Measurements from ENCODE around the gene OR52N5. TPM values are rescaled to one million over a fixed set of nuclear protein-coding genes. Genes with fewer than 3 reads are reported as not detected.

Gene OR52N5
- polyA plus RNA-seq, 2 of the 4 experiments (the other 2 are of a cell fraction) = not detected

DNA sequence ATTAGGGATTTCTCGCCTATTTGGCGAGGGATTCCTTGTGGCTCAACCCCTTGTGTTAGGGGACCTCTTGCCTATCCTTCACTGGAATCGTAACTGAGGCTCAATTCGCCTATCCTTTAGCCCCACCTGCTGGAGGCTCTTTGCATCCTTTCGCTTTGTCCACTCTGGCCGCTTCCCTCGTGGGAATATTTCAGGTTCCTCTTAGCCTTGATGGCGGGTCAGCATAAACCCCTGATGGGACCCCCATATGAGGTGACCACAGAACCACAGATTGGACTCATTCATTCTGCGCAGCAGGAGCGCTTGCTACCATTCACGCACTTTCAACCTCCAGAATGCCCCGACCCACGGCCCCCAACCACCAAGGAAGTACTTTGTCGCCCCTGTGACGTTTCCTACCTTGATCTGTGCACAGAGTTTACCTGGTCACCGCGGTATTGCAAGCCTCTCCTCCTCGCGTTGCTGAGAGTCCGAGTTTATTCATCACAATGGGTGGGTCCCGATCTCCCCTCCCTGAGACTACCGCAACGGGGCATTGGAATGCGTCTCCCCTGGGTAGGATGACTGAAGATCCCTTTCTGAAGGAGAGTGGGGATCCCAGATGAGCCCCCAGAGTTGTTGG is 25.5 kb upstream of the OR52N5 start, which contains the start of gene OR52N2:
TSS of gene OR52N2 (plus strand) at position 425 of the 622 bp plus-strand sequence. CDS start 11,412 bp downstream, outside the sequence.
- Histone ChIP-seq H3K4me3 (peak within 1 kb of the TSS; percentile 45), H3K4me2 (peak within 1 kb of the TSS; percentile 92), H3K4me1 (no peaks in the 10 kb centered on the region), H3K27ac (peak within 1 kb of the TSS in 1 of 2 experiments; percentile 39; a peak in 3 of 6 replicates), H3K9me3 (no peaks in the 10 kb centered on the region)
- peak; percentile 20 to 70 for DNase-seq (ENCODE audit: low read depth in 1 of 2, low spot score in 1 of 2)
- ChIA-PET POLR2A (no interaction called here), CTCF (interaction anchor here (0.9 to 1.3 kb wide), 7 partner anchors 13 to 195 kb away, joined by 3 to 4 read pairs (median 3); partner anchors contain the start of genes OR52N5 and OR56B1)
- peak; percentile 98 to 99 for ATAC-seq
- TF ChIP-seq FOSB (CRISPR knock-in tag; IDR thresholded peaks at IDR 0.05) = no peak
- TF ChIP-seq RAD21 (conservative IDR thresholded peaks at IDR 0.05 in 1 of 2, IDR thresholded peaks at IDR 0.05 in 1 of 2) = peak; percentile 95 to 96
- TF ChIP-seq CTCF (IDR thresholded peaks at IDR 0.05) = peak; percentile 88
- TF ChIP-seq ZFP36 (IDR thresholded peaks at IDR 0.05; ENCODE audit: borderline replicate concordance, partially characterized antibody) = no peak
- peak; percentile 82; the same call in 1 of the 2 replicates for TF ChIP-seq KDM5A (IDR thresholded peaks at IDR 0.05)
- no peak for TF ChIP-seq JUN (IDR thresholded peaks at IDR 0.05)
- no peak for TF ChIP-seq CBX8 (IDR thresholded peaks at IDR 0.05)
- TF ChIP-seq RNF2 (IDR thresholded peaks at IDR 0.05; ENCODE audit: borderline replicate concordance, low read depth) = no peak
- no peak for TF ChIP-seq HDAC2 (IDR thresholded peaks at IDR 0.05)
- no peak for TF ChIP-seq ZSCAN20 (CRISPR knock-in tag; IDR thresholded peaks at IDR 0.05)
- TF ChIP-seq SMC3 (IDR thresholded peaks at IDR 0.05) = peak; percentile 87
- TF ChIP-seq HOXA7 (CRISPR knock-in tag; IDR thresholded peaks at IDR 0.05) = no peak
- TF ChIP-seq HEYL (CRISPR knock-in tag; IDR thresholded peaks at IDR 0.05) = no peak
- TF ChIP-seq MAZ (IDR thresholded peaks at IDR 0.05; ENCODE audit: borderline replicate concordance, low read depth, low read length) = no peak
- 0% methylated on average over 20 of the region's 24 CpGs for WGBS (ENCODE audit: missing lambda C conversion rate)
- FAIRE-seq = peak; percentile 28

GRCh38 chr11:5807580-5807979 is 24.4 kb upstream of the OR52N5 start:
- Histone ChIP-seq H3K4me2 (no peak overlapping the region), H3K4me1 (no peaks in the 10 kb centered on the region), H3K27ac (no peak overlapping the region), H3K4me3 (no peak overlapping the region), H3K9me3 (no peaks in the 10 kb centered on the region)
- peak in 1 of 2 experiments; percentile 43; a peak in 3 of 6 replicates for ATAC-seq
- DNase-seq (ENCODE audit: low read depth in 1 of 2, low spot score in 1 of 2) = no peak
- FAIRE-seq = no peak
- ChIA-PET POLR2A (no interaction called here), CTCF (interaction anchor here (0.6 to 1.5 kb wide), 11 partner anchors 11 to 604 kb away, joined by 3 to 8 read pairs (median 3); partner anchors contain the start of gene TRIM5)
- TF ChIP-seq KDM5A (IDR thresholded peaks at IDR 0.05) (no peak), FOXS1 (CRISPR knock-in tag; IDR thresholded peaks at IDR 0.05) (no peak), CBX2 (IDR thresholded peaks at IDR 0.05; ENCODE audit: borderline replicate concordance, low read depth) (no peak), RCOR1 (IDR thresholded peaks at IDR 0.05; ENCODE audit: low read depth, low read length) (no peak)
- TF ChIP-seq, protein P1, sequence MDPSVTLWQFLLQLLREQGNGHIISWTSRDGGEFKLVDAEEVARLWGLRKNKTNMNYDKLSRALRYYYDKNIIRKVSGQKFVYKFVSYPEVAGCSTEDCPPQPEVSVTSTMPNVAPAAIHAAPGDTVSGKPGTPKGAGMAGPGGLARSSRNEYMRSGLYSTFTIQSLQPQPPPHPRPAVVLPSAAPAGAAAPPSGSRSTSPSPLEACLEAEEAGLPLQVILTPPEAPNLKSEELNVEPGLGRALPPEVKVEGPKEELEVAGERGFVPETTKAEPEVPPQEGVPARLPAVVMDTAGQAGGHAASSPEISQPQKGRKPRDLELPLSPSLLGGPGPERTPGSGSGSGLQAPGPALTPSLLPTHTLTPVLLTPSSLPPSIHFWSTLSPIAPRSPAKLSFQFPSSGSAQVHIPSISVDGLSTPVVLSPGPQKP (IDR thresholded peaks at IDR 0.05; ENCODE audit: low read depth, low read length) = no peak
- 47% methylated on average over 10 of the region's 10 CpGs for WGBS (ENCODE audit: missing lambda C conversion rate)

DNA sequence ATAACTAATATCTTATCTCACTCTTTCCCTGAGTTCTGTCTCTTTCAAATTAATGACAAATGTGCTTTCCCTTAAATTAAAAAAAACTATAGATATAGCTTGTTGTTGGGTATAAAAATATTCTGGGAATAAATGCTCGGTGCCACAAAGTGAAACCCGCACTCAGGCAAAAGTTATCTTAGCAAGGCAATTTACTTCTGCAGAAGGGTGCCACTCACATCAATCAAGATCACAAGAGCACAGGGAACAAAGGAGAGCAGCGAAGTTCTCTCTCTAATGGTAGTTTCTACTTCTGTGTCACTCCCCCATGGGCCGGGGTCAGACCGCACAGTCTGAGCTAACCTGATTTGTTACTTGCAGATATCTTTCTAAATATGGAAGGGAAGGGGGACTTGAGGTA is 20.8 kb upstream of the OR52N5 start:
- DNase-seq (ENCODE audit: low read depth in 1 of 2, low spot score in 1 of 2) = no peak
- no peak for FAIRE-seq
- CTCF ChIA-PET = interaction anchor here (0.5 kb wide), 1 partner anchor 602 kb away, joined by 4 read pairs; no protein-coding TSS in a partner anchor
- TF ChIP-seq RARB (CRISPR knock-in tag; IDR thresholded peaks at IDR 0.05) = no peak
- TF ChIP-seq POLR2A (IDR thresholded peaks at IDR 0.05; ENCODE audit: low read length) = no peak
- TF ChIP-seq CHD2 (IDR thresholded peaks at IDR 0.05; ENCODE audit: low read length, partially characterized antibody) = no peak
- no peak for TF ChIP-seq EHMT2 (IDR thresholded peaks at IDR 0.05; ENCODE audit: low read depth)
- TF ChIP-seq CBX8 (IDR thresholded peaks at IDR 0.05) = no peak
- no peak for TF ChIP-seq FOSL2 (IDR thresholded peaks at IDR 0.05)
- TF ChIP-seq FOSL2 (CRISPR knock-in tag; IDR thresholded peaks at IDR 0.05) = no peak
- no peak for TF ChIP-seq JUNB (IDR thresholded peaks at IDR 0.05)
- no peak for TF ChIP-seq ZC3H11A (IDR thresholded peaks at IDR 0.05)
- no peak for TF ChIP-seq TP53 (CRISPR knock-in tag; IDR thresholded peaks at IDR 0.05)
- TF ChIP-seq CTCF (IDR thresholded peaks at IDR 0.05) = no peak
- TF ChIP-seq MYC (IDR thresholded peaks at IDR 0.05; ENCODE audit: borderline replicate concordance, low read length) = no peak
- no peak for TF ChIP-seq SREBF2 (IDR thresholded peaks at IDR 0.05)
- TF ChIP-seq NPAS2 (CRISPR knock-in tag; IDR thresholded peaks at IDR 0.05; ENCODE audit: borderline replicate concordance) = no peak
- no peak for TF ChIP-seq SMC3 (IDR thresholded peaks at IDR 0.05)
- ATAC-seq = no peak
- H3K27ac ChIP-seq = no peak overlapping the region
- H3K4me3 ChIP-seq = no peak overlapping the region
- H3K9me3 ChIP-seq = no peaks in the 10 kb centered on the region
- no peaks in the 10 kb centered on the region for H3K4me1 ChIP-seq
- POLR2A ChIA-PET = no interaction called here
- H3K4me2 ChIP-seq = no peak overlapping the region
- 31% methylated on average over 4 of the region's 5 CpGs for WGBS (ENCODE audit: missing lambda C conversion rate)
